HEK293T (cell line): ENCODE measurements around the gene ANGPT4.

Experiments
- FOXM1 ChIP-seq: fragments of 450-650 bp; IDR thresholded peaks from 2 replicates; pipeline ENCODE4 v1.6.1; 2017; ENCODE audit warnings: mild to moderate bottlenecking, borderline replicate concordance
- PKNOX1 ChIP-seq: fragments of 450-650 bp; IDR thresholded peaks from 2 replicates; pipeline ENCODE4 v1.6.1; 2016
- ZNF384 ChIP-seq: fragments of 450-650 bp; IDR thresholded peaks from 2 replicates; pipeline ENCODE4 v1.6.1; 2016

DNA sequence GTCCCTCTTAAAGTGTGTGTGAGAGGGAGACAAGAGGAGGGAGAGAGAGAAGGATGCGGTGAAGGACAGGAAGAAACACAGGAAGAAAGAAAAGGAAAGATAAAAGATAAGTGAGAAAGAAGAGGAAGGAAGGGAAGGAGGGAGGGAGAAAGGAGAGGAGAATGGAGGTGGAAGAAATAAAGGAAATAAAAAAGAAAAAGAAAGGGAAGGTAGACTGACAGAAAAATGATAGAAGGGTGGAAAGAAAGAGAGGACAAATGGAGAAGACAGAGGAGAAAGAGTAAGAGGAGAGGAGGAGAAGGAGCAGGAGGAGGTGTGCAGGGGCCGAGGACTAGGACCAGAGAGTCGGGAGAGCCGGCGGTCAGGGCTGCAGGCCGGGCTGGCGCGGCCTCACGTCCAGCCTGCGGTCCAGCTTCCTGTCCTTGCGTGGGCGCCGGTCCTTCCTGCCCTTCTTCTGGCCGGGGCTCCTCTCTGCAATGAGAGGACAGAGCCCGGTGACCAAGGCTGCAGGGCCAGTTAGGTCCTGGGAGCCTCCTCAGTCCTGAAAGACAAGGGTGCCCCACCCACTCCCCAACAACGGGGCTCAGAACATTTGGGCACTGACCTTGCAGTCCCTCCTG is 44.0 kb upstream of the ANGPT4 start:
- no peak for TF ChIP-seq ZNF384
- TF ChIP-seq PKNOX1, result no peak
- no peak for TF ChIP-seq FOXM1
